ENCODE results near the gene PLSCR1. TPM values are rescaled to one million over a fixed set of nuclear protein-coding genes. Genes with fewer than 3 reads are reported as not detected.
"Not testable (repeated sequence)": the region's sequence is repeated elsewhere in the genome, so short reads cannot be mapped to it uniquely, and the experiment has no call there.

The PLSCR1 gene
- total RNA-seq, 2 experiments from 2014 or later = 65.8 to 69.0 TPM

DNA sequence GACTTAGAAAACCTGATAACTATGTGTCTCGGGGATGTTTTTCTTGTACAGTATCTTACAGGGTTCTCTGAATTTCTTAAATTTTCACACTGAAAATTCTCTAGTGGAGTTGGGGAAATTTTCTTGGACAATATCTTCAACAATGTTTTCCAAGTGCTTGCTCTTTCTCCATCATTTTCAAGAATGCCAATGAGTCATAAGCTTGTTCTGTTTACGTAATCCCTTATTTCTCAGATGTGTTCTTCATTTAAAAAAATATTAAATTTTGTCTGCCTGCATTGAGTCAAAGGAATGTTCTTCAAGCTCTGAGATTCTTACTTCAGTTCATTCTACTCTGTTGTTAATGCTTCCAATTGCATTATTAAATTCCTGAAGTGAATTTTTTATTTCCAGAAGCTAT lies 53.1 kb downstream of the PLSCR1 start:
- intact Hi-C loops (cut with micrococcal nuclease) = no loop called here

DNA sequence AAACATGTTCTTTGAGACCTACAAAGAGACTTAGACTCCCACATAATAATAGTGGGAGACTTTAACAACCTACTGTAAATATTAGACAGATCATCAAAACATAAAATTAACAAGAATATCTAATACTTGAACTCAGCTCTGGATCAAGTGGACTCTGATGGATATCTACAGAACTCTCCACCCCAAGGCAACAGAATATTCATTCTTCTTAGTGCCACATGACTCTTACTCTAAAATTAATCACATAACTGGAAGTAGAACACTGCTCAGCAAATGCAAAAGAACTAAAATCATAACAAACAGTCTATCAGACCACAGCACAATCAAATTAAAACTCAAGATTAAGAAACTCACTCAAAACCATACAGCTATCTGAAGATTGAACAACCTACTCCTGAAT lies 59.1 kb downstream of the PLSCR1 start:
- Mint-ChIP-seq H3K27me3 (peaks cover 17% of the 10 kb centered on the region), H3K27ac (no peak overlapping the region), H3K4me3 (no peak overlapping the region), H3K4me1 (ENCODE audit: low read depth) (no peaks in the 10 kb centered on the region), H3K36me3 (peaks cover 1% of the 10 kb centered on the region), H3K9me3 (peaks cover 25% of the 10 kb centered on the region)
- ChIA-PET POLR2A (no interaction called here), CTCF (no interaction called here)
- no peak for DNase-seq
- intact Hi-C loops (cut with micrococcal nuclease) = no loop called here

More for the DNA sequence above, 53.1 kb downstream of the PLSCR1 start:
- H3K27me3 Mint-ChIP-seq = peaks cover 1% of the 10 kb centered on the region
- DNase-seq = no peak
- CTCF ChIA-PET = no interaction called here
- peaks cover 22% of the 10 kb centered on the region for H3K9me3 Mint-ChIP-seq
- no peaks in the 10 kb centered on the region for H3K4me1 Mint-ChIP-seq (ENCODE audit: low read depth)
- H3K36me3 Mint-ChIP-seq = no peaks in the 10 kb centered on the region
- H3K4me3 Mint-ChIP-seq = no peak overlapping the region
- H3K27ac Mint-ChIP-seq = no peak overlapping the region
- POLR2A ChIA-PET = no interaction called here

DNA sequence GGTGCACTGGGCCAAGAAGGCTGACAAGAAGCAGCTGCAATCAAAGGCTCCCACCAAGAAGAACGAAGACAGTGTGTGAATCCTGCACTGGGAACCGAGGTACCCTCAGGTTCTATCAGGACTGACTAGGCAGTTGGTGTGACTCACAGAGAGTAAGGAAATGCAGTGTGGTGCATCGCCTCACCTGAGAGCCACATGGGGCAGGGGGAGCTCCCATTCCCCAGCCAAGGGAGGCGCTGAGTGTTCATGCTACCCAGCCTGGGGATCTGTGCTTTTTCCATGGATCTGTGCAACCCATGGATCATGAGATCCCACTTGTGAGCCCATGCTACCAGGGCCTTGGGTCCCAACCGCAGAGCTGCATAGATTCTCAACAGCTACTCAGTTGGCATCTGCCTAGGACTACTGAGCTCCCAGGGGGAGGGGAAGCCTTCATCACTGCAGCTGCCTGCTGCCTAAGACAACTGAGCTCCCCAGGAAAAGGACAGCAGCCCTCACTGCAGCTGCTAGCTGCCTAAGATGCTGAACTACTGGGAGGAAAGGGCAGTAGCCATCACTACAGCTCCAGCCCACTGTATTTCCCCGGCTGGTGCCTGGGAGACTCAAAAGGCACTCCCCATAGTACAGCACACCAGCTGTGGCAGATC lies 68.2 kb downstream of the PLSCR1 start:
- Mint-ChIP-seq H3K4me3 (no peak overlapping the region), H3K4me1 (ENCODE audit: low read depth) (no peaks in the 10 kb centered on the region), H3K36me3 (peaks cover 1% of the 10 kb centered on the region), H3K9me3 (no peaks in the 10 kb centered on the region), H3K27ac (no peak overlapping the region), H3K27me3 (peaks cover 21% of the 10 kb centered on the region)
- DNase-seq = no peak
- ChIA-PET POLR2A (no interaction called here), CTCF (no interaction called here)
- intact Hi-C loops (cut with micrococcal nuclease) = no loop called here

DNA sequence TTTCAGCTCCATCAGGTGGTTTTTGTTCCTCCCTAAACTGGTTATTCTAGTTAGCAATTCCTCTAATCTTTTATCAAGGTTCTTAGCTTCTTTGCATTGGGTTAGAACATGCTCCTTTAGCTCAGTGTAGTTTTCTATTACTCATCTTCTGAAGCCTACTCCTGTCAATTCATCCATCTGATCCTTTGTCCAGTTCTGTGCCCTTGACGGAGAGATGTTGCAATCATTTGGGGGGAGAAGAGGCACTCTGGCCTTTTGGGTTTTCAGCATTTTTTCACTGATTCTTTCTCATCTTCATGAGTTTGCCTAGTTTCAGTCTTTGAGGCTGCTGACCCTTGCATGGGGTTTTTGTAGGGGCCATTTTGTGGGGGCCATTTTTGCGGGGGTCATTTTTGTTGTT lies 69.4 kb downstream of the PLSCR1 start:
- H3K9me3 Mint-ChIP-seq; DNase-seq; H3K4me1 Mint-ChIP-seq (ENCODE audit: low read depth); H3K4me3 Mint-ChIP-seq; intact Hi-C loops (cut with micrococcal nuclease); POLR2A ChIA-PET; H3K36me3 Mint-ChIP-seq; CTCF ChIA-PET; H3K27ac Mint-ChIP-seq: not testable (repeated sequence)
- peaks cover 17% of the 10 kb centered on the region for H3K27me3 Mint-ChIP-seq

DNA sequence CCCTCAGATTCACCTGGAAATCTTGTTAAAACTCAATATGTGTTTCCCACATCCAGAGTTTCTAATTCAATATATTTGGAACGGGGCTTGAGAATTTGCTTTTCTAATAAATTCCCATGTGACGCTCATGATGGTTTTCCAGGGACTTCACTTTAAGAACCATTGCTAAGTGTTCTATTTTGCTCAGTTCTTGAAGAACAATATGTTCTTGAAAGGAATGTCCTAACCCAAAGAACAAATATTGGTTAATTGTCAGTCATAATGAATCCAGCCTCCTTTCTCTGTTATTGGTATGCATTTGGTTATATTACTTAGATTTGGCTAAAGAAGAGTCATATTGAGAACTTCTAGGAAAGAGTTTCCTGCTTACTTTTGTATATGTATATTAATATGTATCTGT lies 70.7 kb downstream of the PLSCR1 start:
- Mint-ChIP-seq H3K27ac (no peak overlapping the region), H3K9me3 (no peaks in the 10 kb centered on the region), H3K4me3 (no peak overlapping the region), H3K4me1 (ENCODE audit: low read depth) (peaks cover 3% of the 10 kb centered on the region), H3K36me3 (no peaks in the 10 kb centered on the region), H3K27me3 (peaks cover 10% of the 10 kb centered on the region)
- ChIA-PET POLR2A (interaction anchor here (0.5 kb wide), 1 partner anchor 8 kb away, joined by 7 read pairs; no protein-coding TSS in a partner anchor), CTCF (no interaction called here)
- intact Hi-C loops (cut with micrococcal nuclease) = no loop called here
- no peak for DNase-seq

DNA sequence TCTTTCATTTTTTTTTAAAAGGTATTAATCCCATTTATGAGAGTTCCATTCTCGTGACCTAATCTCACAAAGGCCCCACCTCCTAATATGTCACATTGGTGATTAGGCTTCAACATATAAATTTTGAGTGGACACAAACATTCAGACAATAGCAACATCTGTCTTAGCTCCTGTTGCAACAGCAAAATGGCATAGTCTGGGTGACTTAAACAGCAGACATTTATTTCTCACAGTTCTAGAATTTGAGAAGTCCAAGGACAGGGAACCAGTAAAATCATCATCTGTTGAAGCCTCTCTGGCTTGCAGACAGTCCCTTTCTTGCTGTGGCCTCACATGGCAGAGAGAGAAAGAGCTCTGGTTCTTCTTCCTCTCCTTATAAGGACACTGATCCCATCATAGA lies 71.8 kb downstream of the PLSCR1 start:
- peaks cover 1% of the 10 kb centered on the region for H3K27me3 Mint-ChIP-seq
- intact Hi-C loops (cut with micrococcal nuclease) = no loop called here
- no peak overlapping the region for H3K27ac Mint-ChIP-seq
- no peak for DNase-seq
- POLR2A ChIA-PET = no interaction called here
- peaks cover 3% of the 10 kb centered on the region for H3K4me1 Mint-ChIP-seq (ENCODE audit: low read depth)
- CTCF ChIA-PET = no interaction called here
- H3K4me3 Mint-ChIP-seq = no peak overlapping the region
- no peaks in the 10 kb centered on the region for H3K36me3 Mint-ChIP-seq
- H3K9me3 Mint-ChIP-seq = no peaks in the 10 kb centered on the region

DNA sequence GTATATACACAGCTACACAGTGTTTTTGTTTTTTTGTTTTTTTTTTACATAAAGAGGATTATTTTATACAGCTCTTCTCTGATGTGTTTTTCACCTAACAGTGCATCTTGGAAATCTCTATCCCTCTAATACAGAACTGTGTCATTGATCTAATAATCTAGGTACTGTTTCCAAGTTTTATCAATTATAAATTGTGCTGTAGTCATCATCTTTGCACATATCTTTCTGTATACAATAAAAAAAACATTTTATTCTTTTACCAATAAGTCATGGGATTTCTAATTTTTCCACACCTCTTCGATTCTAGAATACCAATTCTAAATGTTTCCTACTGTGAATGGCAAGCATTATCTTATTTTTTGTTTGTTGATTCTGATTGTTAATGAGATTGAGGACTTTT lies 73.4 kb downstream of the PLSCR1 start:
- intact Hi-C loops (cut with micrococcal nuclease) = no loop called here
- ChIA-PET CTCF (no interaction called here), POLR2A (no interaction called here)
- Mint-ChIP-seq H3K4me3 (no peak overlapping the region), H3K4me1 (ENCODE audit: low read depth) (peaks cover 3% of the 10 kb centered on the region), H3K27ac (no peak overlapping the region), H3K9me3 (no peaks in the 10 kb centered on the region), H3K36me3 (no peaks in the 10 kb centered on the region), H3K27me3 (no peaks in the 10 kb centered on the region)
- DNase-seq = no peak

DNA sequence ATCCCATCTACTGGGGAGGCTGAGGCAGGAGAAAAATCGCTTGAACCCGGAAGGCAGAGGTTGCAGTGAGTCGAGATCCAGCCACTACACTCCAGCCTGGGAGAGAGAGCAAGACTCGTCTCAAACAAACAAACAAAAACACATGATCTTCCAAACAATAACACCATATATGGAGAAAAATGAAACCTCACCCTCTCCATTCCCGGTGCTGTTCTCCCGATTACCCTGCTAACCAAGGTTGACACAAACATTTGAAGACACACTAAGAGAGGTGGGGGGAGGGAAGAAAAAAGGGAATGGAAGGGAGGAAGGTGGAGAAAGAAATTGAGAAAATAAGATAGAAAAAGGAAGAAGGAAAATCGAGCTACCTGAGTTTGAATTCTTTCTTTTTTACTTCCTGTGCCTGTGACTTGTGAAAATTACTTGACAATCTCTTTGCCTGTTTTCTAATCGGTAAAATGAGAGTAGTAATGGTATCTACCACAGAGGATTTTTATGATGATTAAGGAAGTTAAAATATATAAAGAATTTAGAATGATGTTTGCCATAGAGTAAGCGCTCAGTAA lies 73.9 kb downstream of the PLSCR1 start:
- Mint-ChIP-seq H3K9me3 (no peaks in the 10 kb centered on the region), H3K4me3 (no peak overlapping the region), H3K27ac (no peak overlapping the region), H3K27me3 (no peaks in the 10 kb centered on the region), H3K4me1 (ENCODE audit: low read depth) (peaks cover 3% of the 10 kb centered on the region), H3K36me3 (no peaks in the 10 kb centered on the region)
- ChIA-PET POLR2A (no interaction called here), CTCF (no interaction called here)
- intact Hi-C loops (cut with micrococcal nuclease) = no loop called here
- no peak for DNase-seq

DNA sequence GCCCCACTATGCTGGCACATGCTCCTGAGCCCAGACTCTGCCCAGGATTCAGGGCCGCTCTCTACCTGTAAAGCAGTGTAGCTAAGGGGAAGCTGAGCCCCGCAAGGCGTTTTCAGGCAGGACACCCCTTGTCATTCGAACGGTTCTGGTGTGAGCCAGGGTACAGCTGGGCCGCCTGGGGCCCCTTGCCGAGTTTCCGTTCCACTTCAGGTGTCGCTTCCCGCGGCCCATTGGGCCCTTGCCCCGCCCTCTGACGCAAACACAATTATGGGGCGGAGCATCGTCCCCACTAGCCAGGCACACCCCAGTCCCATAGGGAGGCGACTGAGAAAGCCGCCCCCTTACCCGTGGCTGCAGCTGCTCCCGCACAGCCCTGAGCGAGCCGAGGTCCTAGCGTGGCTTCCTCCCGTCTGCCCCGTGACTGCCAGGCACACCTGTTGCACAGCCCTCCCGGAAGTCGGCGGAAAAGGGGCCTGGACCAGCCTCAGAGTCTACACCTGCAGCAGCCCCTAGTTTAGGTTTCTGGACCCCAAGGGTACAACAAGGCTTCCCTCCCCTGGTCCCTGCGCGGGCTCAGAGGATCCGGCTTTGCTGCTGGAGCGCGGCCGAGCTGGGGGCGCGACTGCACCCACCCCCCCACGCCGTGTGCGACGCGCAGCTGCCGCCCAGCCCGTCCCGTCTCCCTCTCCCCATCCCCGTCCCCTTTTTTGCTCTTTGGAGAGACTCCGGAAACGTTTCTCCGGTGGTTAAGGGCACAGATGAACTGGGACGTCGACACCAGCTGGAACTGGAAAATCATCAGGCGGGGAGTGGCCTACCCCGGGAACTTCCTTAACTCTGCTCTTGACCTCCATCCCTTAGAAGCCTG lies 75.0 kb downstream of the PLSCR1 start, which contains the start of gene PLSCR2:
TSS of gene PLSCR2 (minus strand) at position 412 of the 868 bp plus-strand sequence. CDS start 9,657 bp downstream, outside the sequence.
- POLR2A ChIA-PET = no interaction called here
- Mint-ChIP-seq H3K9me3 (no peaks in the 10 kb centered on the region), H3K36me3 (no peaks in the 10 kb centered on the region), H3K4me1 (ENCODE audit: low read depth) (peaks cover 3% of the 10 kb centered on the region), H3K4me3 (peak within 1 kb of the TSS; percentile 71), H3K27me3 (no peaks in the 10 kb centered on the region), H3K27ac (peak within 1 kb of the TSS; percentile 28)
- DNase-seq = peak; percentile 81
- CTCF ChIA-PET = interaction anchor here (0.7 kb wide), 1 partner anchor 144 kb away, joined by 3 read pairs; no protein-coding TSS in a partner anchor
- intact Hi-C loops (cut with micrococcal nuclease) = loop anchor here (1.0 to 2.0 kb wide), 2 partner anchors 33 to 75 kb away; partner anchors contain the start of gene PLSCR1

DNA sequence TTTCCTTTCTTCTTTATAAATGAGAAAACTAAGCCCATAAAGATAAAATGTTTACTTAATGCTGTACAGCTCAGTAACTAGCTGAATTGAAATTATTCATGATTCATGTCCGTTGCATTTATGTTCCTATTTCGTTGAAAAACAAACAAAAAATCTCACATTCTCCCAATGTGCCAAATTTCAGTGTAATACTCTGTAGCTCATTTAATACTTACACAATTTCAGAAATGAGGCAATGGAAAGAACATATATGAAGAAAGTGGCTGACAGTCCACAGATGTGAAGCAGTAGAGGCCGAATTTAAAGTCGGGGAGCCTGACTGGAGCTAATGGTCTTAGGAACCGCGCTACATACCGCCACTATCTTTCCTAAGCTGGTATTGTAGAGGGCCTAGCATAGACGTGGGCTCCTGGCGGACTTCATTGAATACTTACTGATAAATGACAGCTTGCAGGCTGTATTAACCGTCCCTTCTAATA lies 75.7 kb downstream of the PLSCR1 start:
- H3K4me3 Mint-ChIP-seq = peak overlapping the region; percentile 71
- no peak overlapping the region for H3K27ac Mint-ChIP-seq
- peaks cover 9% of the 10 kb centered on the region for H3K4me1 Mint-ChIP-seq (ENCODE audit: low read depth)
- ChIA-PET POLR2A (no interaction called here), CTCF (interaction anchor here (0.6 to 0.7 kb wide), 2 partner anchors 145 to 172 kb away, joined by 3 read pairs; no protein-coding TSS in a partner anchor)
- H3K27me3 Mint-ChIP-seq = no peaks in the 10 kb centered on the region
- no peaks in the 10 kb centered on the region for H3K9me3 Mint-ChIP-seq
- DNase-seq = no peak
- intact Hi-C loops (cut with micrococcal nuclease) = loop anchor here (1.0 to 2.0 kb wide), 2 partner anchors 34 to 76 kb away; partner anchors contain the start of gene PLSCR1
- H3K36me3 Mint-ChIP-seq = no peaks in the 10 kb centered on the region

DNA sequence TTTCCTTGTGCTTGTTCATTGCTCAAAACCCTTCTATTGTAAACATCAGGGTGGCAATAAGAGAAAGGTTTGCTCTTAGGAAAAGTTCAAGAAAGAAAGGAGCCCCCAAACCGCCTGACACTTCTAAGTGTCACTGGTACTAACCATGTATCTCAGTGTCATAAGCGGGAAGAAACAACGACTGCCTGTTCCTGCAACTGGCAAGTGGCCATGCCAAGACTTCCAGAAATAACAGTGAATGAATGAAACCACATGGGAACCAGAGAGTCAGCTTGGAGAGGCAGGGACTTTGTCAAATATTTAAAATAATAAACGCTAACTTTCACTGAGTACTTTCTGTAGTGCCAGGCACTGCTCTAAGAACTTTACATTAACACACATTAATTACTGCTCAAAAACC lies 76.2 kb downstream of the PLSCR1 start:
- Mint-ChIP-seq H3K4me3 (no peak overlapping the region), H3K9me3 (no peaks in the 10 kb centered on the region)

DNA sequence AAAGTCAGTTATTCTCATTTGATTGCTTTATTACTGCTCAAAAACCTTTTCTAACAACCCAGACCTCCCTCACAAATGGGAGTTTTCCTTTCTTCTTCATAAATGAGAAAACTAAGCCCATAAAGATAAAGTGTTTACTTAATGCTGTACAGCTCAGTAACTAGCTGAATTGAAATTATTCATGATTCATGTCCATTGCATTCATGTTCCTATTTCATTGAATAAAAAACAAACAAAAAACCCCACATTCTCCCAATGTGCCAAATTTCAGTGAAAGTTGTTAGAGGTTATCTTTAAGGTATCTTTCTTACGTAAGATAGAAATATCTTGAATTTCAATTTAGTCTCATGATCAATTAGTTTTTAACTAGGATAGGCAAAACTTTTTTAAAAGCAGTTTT lies 77.8 kb downstream of the PLSCR1 start:
- Mint-ChIP-seq H3K9me3 (no peaks in the 10 kb centered on the region), H3K4me3 (no peak overlapping the region), H3K27me3 (no peaks in the 10 kb centered on the region), H3K36me3 (peaks cover 2% of the 10 kb centered on the region), H3K27ac (no peak overlapping the region), H3K4me1 (ENCODE audit: low read depth) (peaks cover 12% of the 10 kb centered on the region)
- intact Hi-C loops (cut with micrococcal nuclease) = no loop called here
- POLR2A ChIA-PET = no interaction called here
- no peak for DNase-seq
- CTCF ChIA-PET = no interaction called here

More for the DNA sequence above, 76.2 kb downstream of the PLSCR1 start:
- no peak overlapping the region for H3K27ac Mint-ChIP-seq
- H3K27me3 Mint-ChIP-seq = no peaks in the 10 kb centered on the region
- CTCF ChIA-PET = interaction anchor here (0.6 kb wide), 1 partner anchor 173 kb away, joined by 3 read pairs; no protein-coding TSS in a partner anchor
- H3K4me1 Mint-ChIP-seq (ENCODE audit: low read depth) = peaks cover 12% of the 10 kb centered on the region
- no peak for DNase-seq
- POLR2A ChIA-PET = no interaction called here
- H3K36me3 Mint-ChIP-seq = peaks cover 2% of the 10 kb centered on the region
- intact Hi-C loops (cut with micrococcal nuclease) = loop anchor here (2.0 kb wide), 1 partner anchor 35 kb away; no protein-coding TSS in a partner anchor
